Astrocyte (in vitro differentiated cells and primary cell): Measurements from ENCODE around the gene MGST1.

Experiments
- CTCF ChIP-seq: IDR thresholded peaks from 2 replicates; pipeline ENCODE4 v1.5.1; 2011; ENCODE audit warnings: low read depth, mild to moderate bottlenecking, inconsistent platforms, low read length, moderate library complexity; ENCODE audit not compliant: insufficient read depth
- EZH2 ChIP-seq: IDR thresholded peaks from 2 replicates; pipeline ENCODE4 v1.6.1; 2012; ENCODE audit warnings: mild to moderate bottlenecking, low read length, inconsistent platforms; ENCODE audit not compliant: insufficient read depth

GRCh38 chr12:16300122-16300521 is 47.3 kb upstream of the MGST1 start:
- TF ChIP-seq CTCF = no peak
- no peak for TF ChIP-seq EZH2
